Stimulated activated CD4-positive, alpha-beta T cell treated with anti-CD3 and anti-CD28 coated beads, Interleukin-1b, Interleukin-23, amount 100 ng/mL, for 48 hours (primary cell): ENCODE measurements around the gene PPP1R13L.
"Not testable (repeated sequence)": the region's sequence is repeated elsewhere in the genome, so short reads cannot be mapped to it uniquely, and the experiment has no call there.

ENCODE experiments used
- DNase-seq: peaks from one replicate; pipeline ENCODE4 v3.0.0-alpha.2; 2020

Gene PPP1R13L

GRCh38 chr19:45404557-45405434, at the start of gene PPP1R13L:
Gene PPP1R13L (minus strand): TSS chr19:45405069. CDS start chr19:45398318, 6,751 bp downstream.
- peak; percentile 77 for DNase-seq

- no peak for DNase-seq
These were observed 47.0 kb upstream of the PPP1R13L start for GRCh38 chr19:45451850-45452387.

GRCh38 chr19:45451131-45451849, 46.4 kb upstream of the PPP1R13L start:
- peak; percentile 54 for DNase-seq

- DNase-seq: no peak
These were observed 45.1 kb upstream of the PPP1R13L start for GRCh38 chr19:45450012-45450333.

GRCh38 chr19:45448887-45449299, 44.0 kb upstream of the PPP1R13L start:
- no peak for DNase-seq

GRCh38 chr19:45448425-45448756, 43.5 kb upstream of the PPP1R13L start:
- no peak for DNase-seq

GRCh38 chr19:45446944-45447343, 42.1 kb upstream of the PPP1R13L start:
- no peak for DNase-seq

GRCh38 chr19:45446295-45446694, 41.4 kb upstream of the PPP1R13L start:
- DNase-seq: no peak

- no peak for DNase-seq
These were observed 40.3 kb upstream of the PPP1R13L start for GRCh38 chr19:45445139-45445538.

- DNase-seq: peak; percentile 70
These were observed 39.6 kb upstream of the PPP1R13L start for GRCh38 chr19:45444318-45445041.

GRCh38 chr19:45443462-45444317, 38.8 kb upstream of the PPP1R13L start:
- peak; percentile 60 for DNase-seq

GRCh38 chr19:45442778-45443461, 38.1 kb upstream of the PPP1R13L start:
- peak; percentile 50 for DNase-seq

GRCh38 chr19:45442408-45442777, 37.5 kb upstream of the PPP1R13L start:
- DNase-seq: no peak

GRCh38 chr19:45440873-45441654, 36.2 kb upstream of the PPP1R13L start:
- no peak for DNase-seq

- no peak for DNase-seq
These were observed 35.4 kb upstream of the PPP1R13L start for GRCh38 chr19:45440259-45440638.

GRCh38 chr19:45439569-45440258, 34.8 kb upstream of the PPP1R13L start:
- DNase-seq: peak; percentile 76

- DNase-seq: no peak
These were observed 34.3 kb upstream of the PPP1R13L start for GRCh38 chr19:45439190-45439568.

- DNase-seq: no peak
These were observed 32.5 kb upstream of the PPP1R13L start for GRCh38 chr19:45437328-45437727.

- not testable (repeated sequence) for DNase-seq
These were observed 27.7 kb upstream of the PPP1R13L start for GRCh38 chr19:45432543-45432942.

- not testable (repeated sequence) for DNase-seq
These were observed 26.1 kb upstream of the PPP1R13L start for GRCh38 chr19:45431008-45431407.
